NCI-H748 treated with DMSO at 0.1 percent for 48 hours (cell line): ENCODE data around the gene RETREG1.
"Not testable (repeated sequence)": the region's sequence is repeated elsewhere in the genome, so short reads cannot be mapped to it uniquely, and the experiment has no call there.

Experiments used
- DNase-seq: peaks from one replicate; lab custom pipeline; 2025; lab: John Stamatoyannopoulos, UW

The RETREG1 gene

DNA sequence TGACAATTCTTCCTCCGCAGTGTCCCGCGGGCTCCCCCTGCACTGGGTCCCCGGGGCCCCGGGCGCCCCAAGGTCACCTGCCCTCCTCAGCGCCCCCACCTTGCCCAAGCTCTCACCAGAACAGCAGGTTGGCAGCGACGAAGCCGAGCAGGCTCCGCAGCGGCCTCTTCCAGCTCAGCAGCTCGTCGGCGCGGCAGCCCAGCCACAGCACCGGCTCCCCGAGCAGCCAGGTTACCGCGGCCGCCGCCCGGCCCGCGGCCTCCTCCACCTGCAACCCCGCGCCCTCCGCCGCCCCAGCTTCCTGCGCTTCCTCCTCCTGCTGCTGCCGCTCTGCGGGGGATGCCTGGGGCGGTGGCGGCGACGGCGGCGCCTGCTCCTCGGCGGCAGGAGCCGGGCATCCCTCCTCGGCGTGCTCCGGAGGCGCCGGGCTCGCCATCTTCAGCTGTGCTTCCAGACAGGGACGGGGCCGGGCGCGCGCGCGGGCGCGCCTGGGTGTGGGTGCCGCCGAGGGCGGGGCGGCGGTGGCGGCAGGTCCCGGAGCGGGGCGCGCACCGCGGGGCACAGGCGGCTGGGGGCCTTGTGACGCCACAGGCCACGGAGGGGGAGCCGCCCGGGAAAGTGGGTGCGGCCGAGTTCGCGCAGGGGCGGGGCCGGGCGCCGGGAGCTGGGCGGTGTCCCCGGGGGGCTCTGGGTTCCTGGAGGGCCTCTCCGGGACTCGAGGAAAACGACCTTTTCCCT is at the start of gene RETREG1:
TSS of gene RETREG1 (minus strand) at position 462 of the 738 bp plus-strand sequence. CDS start at position 436, 26 bp downstream.
- DNase-seq, result peak; percentile 62

DNA sequence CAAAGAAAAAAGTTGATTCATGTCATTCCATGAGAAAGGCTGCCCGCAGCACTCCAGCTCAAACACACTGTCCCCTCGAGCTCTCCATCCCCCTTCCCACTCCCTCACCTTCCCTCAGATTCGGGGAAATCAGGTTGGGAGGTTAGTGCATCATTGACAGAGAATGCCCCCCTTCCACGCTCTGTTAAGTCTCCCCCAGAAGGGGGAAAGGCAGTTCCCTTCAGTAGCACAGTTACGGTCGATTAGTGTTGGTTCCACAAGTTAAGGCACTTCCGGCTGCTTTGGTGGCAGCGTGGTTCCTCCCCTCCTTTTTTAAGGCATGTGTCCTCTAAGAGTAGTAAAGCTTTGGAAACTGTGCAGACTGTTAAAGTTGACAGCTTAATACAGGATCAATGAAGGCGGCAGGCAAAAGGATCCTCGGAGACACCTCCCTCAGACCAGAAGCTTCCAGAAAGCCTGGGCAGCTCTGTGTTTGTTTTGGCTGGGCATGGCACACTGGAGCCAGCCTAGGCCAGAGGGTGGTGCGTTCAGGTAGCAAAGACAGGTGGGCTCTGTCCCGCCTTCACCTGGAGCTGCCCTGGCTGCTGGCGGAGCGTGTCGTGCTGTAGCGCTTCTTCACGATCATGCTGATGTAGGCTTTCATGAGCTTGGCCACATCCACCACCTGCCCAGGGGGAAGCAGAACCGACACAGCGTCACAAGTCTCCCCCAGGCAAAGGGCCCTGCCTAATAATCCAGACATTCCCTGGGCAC is 49.5 kb upstream of the RETREG1 start:
- no peak for DNase-seq

GRCh38 chr5:16665601-16666000 is 48.8 kb upstream of the RETREG1 start:
- DNase-seq, result no peak

DNA sequence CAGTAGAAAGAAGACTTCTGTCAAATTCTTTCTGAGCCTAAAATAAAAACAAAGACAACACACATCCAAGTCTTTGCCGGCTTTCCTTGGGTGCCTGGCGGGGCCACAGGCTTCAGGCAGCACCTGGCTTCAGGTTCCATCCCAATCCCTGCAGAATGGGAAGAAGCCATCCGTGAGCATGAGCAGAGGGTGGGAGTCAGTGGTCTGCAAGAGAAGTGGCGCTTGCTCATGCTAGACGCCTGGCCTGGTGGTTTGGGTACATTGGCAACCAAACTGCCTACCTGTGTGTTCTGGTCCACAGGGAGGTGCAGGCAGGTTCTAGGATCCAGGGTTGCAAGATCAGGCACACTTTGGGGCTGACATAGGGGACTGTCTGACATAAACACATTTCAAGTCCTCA is 47.6 kb upstream of the RETREG1 start:
- DNase-seq, result no peak

DNA sequence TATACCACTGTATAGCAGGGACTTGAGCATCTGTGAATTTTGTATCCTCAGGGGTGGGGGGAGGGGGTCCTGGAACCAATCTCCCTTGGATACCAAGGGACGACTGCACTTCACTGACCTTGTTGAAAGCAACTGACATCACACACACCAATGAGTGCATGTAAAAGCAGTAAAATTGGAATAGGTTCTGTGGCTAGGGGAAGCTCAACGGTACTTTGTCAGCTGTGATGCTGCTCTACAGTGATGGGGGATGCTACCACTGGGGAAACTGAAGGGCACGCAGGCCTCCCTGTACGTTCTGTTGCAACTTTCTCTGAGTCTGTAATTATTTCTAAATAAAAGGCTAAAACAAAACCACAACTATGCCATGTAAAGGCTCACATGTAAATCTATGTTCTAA is 47.0 kb upstream of the RETREG1 start:
- DNase-seq, result no peak

- DNase-seq, result no peak
Measured at GRCh38 chr5:16661713-16662112, 44.9 kb upstream of the RETREG1 start.

GRCh38 chr5:16660982-16661381 is 44.2 kb upstream of the RETREG1 start:
- DNase-seq, result no peak

DNA sequence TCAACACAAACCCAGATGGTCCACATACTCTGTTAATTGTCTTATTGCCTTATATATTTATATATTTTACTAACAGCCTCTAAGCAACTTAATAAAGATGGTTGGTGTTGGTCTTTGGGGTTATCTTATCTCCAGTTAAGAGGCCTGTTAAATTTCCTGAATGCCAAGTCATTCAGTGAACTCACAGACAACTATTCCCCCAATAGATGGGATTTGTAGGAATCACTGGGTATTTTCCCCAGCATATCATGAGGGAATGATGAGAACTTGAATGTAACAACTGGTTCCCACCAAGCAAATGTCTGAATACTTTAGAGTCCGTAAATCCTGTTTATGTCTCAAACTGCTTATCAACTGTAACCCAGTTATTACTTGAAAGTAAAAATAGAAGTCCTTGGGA is 42.7 kb upstream of the RETREG1 start:
- DNase-seq, result no peak

DNA sequence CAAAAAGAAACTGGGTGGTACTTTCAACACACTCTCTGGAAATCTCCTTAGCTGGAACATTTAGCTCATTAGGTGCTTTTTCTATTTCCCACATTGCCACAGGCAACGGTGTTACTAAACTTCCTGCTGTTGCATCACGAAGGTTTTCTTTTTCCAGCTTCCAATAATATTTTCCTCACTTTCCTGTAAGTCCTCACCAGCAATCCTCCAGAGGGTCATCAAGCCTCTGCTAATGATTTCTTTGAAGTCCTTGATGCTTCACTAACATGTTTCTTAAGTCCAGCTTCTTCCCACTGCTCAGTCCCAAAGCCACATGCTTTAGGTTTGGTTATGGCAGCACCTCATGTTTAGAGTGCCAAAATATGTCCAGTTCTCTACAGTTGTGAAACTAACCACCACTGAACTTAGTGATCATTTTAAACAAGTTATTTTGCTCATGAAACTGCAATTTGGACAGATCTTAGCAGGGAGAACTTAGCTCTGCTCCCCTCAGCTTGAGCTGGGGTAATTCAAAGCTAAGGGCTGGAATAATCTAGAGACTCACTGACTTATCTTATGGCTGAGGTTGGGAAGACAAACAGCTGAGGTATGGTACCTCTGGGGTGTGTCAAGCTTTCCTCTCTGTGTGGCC is 39.9 kb upstream of the RETREG1 start:
- DNase-seq, result no peak

DNA sequence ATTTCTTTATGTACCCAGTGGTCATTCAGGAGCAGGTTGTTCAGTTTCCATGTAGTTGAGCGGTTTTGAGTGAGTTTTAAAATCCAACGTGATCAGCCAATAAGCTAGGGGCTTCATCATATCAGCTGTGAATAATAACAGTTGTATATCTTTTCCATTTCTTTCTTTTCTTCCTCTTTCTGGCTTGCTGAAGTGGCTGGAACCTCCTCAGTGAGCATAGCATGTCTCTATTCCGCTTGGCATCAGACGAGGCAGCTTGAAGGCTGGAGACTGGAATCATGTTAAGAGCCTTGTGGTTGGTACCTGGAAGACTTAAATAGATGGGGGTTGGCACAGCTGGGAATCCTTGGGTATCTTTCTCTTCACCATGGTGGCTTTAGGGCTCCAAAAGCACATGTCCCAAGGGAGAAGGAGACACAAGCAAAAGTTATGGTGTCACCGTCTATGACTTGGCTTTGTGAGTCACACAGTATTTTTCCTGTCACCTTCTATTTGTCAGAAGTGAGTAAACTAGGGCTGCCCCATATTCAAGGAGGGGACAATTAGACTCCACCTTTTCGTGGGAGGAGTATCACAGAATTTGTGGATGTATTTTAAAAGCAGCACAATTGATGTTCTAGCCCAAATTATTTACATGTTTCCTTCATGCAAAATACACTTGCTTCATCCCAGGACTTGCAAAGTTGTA is 38.0 kb upstream of the RETREG1 start:
- no peak for DNase-seq

GRCh38 chr5:16648739-16649138 is 31.9 kb upstream of the RETREG1 start:
- not testable (repeated sequence) for DNase-seq

- DNase-seq, result no peak
Measured at GRCh38 chr5:16644301-16644889, 27.6 kb upstream of the RETREG1 start.

DNA sequence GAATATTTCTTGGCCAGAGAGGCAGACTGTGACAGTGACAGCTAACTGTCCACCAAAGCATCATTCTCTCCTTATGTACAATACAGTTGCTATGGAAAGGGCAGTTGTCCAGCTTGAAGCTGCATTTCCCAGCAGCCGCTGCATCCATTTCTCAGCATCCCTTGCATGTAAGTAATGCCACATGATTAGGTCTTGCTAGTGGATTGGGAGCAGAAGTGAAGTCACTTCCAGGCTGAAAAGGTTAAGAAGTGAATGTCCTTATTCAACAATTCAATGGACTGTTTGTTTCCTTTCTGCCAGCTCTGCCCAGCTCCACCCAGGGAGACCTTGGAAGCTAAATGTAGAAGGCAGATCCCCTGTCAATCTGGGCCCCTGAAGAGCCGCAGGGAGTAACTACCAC is 26.1 kb upstream of the RETREG1 start:
- DNase-seq, result no peak

GRCh38 chr5:16639206-16639605 is 22.4 kb upstream of the RETREG1 start:
- DNase-seq, result no peak

GRCh38 chr5:16628376-16628775 is 11.6 kb upstream of the RETREG1 start:
- DNase-seq, result no peak

GRCh38 chr5:16626696-16627264 is 10.0 kb upstream of the RETREG1 start:
- no peak for DNase-seq

GRCh38 chr5:16625096-16625495 is 8.3 kb upstream of the RETREG1 start:
- DNase-seq, result no peak

DNA sequence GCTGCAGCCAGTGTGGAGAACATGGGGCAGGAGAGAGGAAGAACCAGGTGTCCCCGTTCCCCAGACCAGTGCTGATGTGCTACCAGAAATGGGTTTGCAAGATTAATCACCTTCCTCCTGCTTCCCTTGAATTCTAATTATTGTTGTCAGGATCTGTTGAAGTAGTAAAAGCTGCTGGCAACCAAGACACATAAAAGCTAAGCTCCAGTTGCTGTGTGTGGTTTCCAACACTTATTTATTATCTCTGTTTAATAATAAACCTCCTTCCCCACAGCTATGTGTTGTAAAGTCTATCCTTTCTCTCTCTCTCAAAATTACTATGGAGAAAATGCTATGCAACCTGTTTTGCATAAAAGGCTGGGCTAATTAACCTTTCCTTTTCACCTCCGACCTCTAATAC is 2.3 kb upstream of the RETREG1 start:
- no peak for DNase-seq

- peak; percentile 76 for DNase-seq
Measured at GRCh38 chr5:16618138-16618897, 1.5 kb upstream of the RETREG1 start.

GRCh38 chr5:16617274-16617968 is 624 bp upstream of the RETREG1 start:
- DNase-seq, result no peak
